HG02678 (cell line): ENCODE data around the gene DSP.

ENCODE experiments used
- ATAC-seq: cut with Tn5 transposase; IDR thresholded peaks from one replicate; pipeline ENCODE4 v1.9.1; 2021; ENCODE audit warnings: mild to moderate bottlenecking, moderate library complexity; ENCODE audit not compliant: unreplicated experiment

DSP gene

GRCh38 chr6:7541175-7542064 is at the start of gene DSP:
Gene DSP, plus strand, starts transcription at chr6:7541671. Its CDS starts 245 bp downstream, at chr6:7541916.
- ATAC-seq = no peak

DNA sequence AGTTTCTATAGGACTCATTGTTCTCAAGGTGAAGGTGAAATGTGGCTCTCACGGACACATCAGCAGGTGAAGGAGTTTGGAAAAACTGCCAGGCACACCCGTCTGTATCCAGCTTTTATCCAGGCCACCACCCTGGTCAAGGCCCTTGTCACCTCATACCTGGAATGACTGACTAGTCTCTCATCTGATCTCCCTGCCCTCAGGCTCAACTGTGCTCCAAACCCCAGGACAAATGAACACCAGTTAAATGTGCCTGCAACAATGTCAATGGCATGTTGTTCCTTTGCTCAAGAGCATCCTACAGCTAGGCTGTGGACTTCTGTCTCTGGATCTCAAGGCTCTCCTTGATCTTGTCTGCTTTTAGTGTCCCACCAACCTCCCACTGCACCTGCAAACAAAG is 47.6 kb upstream of the DSP start:
- ATAC-seq = no peak

GRCh38 chr6:7494638-7495037 is 46.8 kb upstream of the DSP start:
- ATAC-seq = no peak

GRCh38 chr6:7496266-7496875 is 45.1 kb upstream of the DSP start:
- ATAC-seq = no peak

GRCh38 chr6:7500752-7501282 is 40.7 kb upstream of the DSP start:
- no peak for ATAC-seq

DNA sequence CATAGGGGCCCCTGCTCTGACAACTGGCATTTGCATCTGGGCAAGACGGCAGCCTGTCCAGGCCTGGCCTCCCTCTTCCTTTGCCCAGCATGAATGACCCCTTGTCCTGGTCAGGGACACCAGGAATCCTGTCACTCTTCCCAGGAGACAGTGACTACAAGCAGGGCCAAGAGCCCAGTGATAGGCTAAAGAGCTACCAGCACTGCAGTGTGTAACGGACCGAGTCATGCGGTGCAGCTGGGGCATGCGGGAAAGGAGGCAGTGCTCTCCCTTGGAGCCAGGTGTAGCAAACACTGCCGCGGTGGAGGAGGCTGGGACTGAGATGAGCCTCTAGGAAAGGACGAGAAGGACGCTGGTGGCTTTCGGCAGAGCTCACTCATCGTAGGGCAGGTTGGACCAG is 38.7 kb upstream of the DSP start:
- ATAC-seq = no peak

- no peak for ATAC-seq
Observed at GRCh38 chr6:7504041-7504440, 37.4 kb upstream of the DSP start.

DNA sequence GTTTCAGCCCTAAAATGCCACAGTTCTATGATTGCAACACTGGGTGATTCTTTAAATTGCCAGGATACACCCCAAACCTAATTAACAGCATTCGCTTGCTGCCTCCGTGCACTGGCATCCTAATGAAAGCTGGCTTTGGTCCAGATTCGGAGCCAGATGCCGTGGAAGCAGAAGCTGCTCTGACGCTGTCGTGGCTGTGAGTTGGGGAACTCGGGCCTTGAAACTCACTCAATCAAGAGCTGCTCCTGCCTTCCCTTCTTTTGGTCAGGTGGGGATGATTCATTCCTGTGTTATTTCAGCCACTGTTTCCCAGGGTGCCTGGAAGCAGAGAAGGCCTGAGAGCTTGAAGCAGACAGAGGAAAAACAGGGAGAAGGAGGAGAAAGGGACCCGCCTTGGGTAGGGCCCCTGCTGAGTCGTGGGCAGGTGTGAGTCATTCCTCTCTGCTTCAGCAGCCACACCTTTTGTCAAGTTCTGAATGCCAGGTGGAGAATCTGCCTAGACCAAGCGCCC is 36.2 kb upstream of the DSP start:
- ATAC-seq = no peak

GRCh38 chr6:7507600-7507999 is 33.9 kb upstream of the DSP start:
- no peak for ATAC-seq

- ATAC-seq = no peak
Observed at GRCh38 chr6:7512320-7512719, 29.2 kb upstream of the DSP start.

- ATAC-seq = no peak
Observed at GRCh38 chr6:7513529-7513928, 27.9 kb upstream of the DSP start.

DNA sequence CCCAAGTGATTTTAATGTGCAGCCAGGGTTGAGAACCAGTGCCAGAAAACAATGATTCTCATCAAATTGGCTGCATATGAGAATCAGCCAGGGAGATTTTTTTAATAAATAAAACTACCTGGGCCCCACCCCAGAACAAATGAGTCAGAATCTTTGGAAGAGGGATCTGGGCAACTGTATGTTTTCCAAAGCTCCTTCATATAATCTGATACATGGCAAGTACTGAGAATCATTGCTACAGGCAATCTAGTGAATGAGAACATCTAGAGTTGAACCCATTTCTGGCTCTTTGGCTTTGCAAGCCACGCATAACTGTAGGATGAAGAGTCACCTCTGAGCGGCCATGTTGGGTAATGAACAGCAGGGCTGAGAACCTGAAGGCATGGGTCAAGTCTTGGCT is 26.1 kb upstream of the DSP start:
- no peak for ATAC-seq

DNA sequence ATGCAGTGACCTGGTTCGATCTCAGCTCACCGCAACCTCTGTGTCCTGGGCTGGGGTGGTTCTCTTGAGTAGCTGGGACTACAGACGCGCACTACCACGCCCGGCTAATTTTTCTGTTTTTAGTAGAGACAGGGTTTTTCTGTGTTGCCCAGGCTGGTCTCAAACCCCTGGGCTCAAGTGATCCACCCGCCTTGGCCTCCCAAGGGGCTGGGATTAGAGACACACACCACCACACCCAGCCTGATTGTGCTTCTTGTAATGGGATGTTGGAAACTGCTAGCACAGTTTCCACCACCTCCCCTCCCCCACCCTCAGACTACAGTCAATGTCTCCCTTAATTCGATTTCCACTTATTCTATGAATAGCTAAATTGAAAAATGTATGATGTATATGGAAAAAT is 22.6 kb upstream of the DSP start:
- no peak for ATAC-seq

DNA sequence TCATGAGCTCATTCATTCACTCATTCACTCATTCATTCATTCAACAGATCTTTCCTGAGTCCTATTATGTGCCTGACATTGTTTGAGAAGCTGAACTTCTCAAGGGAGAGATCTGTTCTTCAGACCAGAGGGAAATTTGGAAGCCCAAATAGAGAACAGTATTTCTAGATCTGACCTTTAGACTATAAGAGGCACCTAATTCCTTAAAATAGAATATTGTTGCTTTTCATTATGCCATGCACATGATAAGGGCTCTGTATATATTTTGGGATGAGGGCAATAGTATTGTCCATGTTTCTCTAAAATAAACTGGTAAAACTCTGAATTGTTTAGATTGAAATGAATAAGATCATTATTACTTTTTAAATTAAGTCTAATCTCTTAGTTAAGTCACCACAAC is 18.6 kb upstream of the DSP start:
- ATAC-seq = no peak

GRCh38 chr6:7523922-7524321 is 17.5 kb upstream of the DSP start:
- no peak for ATAC-seq

GRCh38 chr6:7526755-7527154 is 14.7 kb upstream of the DSP start:
- ATAC-seq = no peak

GRCh38 chr6:7528565-7528964 is 12.9 kb upstream of the DSP start:
- no peak for ATAC-seq

- no peak for ATAC-seq
Observed at GRCh38 chr6:7529141-7529540, 12.3 kb upstream of the DSP start.

GRCh38 chr6:7532232-7532631 is 9.2 kb upstream of the DSP start:
- ATAC-seq = no peak

- no peak for ATAC-seq
Observed at GRCh38 chr6:7532821-7533220, 8.7 kb upstream of the DSP start.

DNA sequence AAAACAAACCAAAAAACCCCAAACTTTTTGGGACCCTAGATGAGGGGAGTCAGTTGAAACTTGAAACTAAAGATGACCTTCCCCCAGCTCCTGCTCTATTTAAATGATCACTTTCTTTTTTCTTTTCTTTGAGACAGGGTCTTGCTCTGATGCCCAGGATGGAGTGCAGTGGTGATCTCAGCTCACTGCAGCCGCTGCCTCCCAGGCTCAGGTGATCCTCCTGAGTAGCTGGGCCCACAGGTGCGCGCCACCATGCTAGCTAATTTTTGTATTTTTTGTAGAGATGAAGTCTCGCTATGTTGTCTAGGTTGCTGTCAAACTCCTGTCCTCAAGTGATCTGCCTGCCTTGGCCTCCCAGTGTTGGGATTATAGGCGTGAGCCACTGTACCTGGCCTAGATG is 7.3 kb upstream of the DSP start:
- ATAC-seq = no peak

DNA sequence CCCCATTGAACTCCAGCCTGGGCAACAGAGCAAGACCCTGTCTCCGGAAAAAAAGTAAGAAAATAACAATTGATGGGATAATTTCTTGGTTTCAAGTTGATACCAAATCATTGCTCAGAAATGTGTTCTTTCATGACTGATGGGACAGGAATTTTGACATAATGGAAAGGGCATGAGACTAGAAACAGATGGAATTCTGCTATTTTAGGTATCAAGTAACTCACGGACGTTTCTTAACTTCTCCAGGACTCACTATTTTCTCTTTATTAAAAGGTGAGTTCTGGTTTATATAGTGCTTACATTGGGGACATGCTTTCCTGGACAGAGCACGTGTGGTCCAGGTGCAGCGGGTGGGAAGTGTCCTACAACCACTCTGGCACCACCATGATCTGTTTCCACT is 6.0 kb upstream of the DSP start:
- no peak for ATAC-seq
